ENCODE results near the gene ZBTB37.
"Not testable (repeated sequence)": the region's sequence is repeated elsewhere in the genome, so short reads cannot be mapped to it uniquely, and the experiment has no call there.

The ZBTB37 gene

DNA sequence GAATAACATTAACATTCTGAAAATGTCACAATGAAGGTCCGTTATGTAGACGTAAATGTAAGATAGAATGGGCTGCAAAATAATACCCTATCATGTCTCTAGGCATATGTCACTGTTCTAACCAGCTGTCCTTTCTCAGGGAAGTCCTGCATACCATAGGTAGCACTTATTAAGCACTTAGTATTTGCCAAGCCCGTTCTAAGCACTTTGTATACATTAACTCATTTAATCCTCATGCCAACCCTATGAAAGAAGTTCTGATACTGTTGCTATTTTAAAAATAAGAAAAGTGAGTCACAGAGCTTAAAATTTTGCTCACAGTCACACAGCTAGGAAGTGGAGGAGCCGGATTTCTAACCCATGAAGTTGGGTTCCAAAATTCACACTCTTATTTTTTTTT, 16.1 kb upstream of the ZBTB37 start:
- TF ChIP-seq ARNT (IDR thresholded peaks at IDR 0.05): no peak
- TF ChIP-seq, protein P1, sequence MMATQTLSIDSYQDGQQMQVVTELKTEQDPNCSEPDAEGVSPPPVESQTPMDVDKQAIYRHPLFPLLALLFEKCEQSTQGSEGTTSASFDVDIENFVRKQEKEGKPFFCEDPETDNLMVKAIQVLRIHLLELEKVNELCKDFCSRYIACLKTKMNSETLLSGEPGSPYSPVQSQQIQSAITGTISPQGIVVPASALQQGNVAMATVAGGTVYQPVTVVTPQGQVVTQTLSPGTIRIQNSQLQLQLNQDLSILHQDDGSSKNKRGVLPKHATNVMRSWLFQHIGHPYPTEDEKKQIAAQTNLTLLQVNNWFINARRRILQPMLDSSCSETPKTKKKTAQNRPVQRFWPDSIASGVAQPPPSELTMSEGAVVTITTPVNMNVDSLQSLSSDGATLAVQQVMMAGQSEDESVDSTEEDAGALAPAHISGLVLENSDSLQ (IDR thresholded peaks at IDR 0.05): no peak
- no peak for TF ChIP-seq L3MBTL2 (conservative IDR thresholded peaks at IDR 0.05)
- TF ChIP-seq LEF1 (IDR thresholded peaks at IDR 0.05; ENCODE audit: borderline replicate concordance): no peak
- no peak for TF ChIP-seq CTBP1 (IDR thresholded peaks at IDR 0.05; ENCODE audit: borderline replicate concordance)
- no peak for TF ChIP-seq FOXM1 (IDR thresholded peaks at IDR 0.05; ENCODE audit: borderline replicate concordance)
- TF ChIP-seq NFRKB (IDR thresholded peaks at IDR 0.05): no peak
- no peak for TF ChIP-seq SUZ12 (IDR thresholded peaks at IDR 0.05)
- no peak for TF ChIP-seq FOXA1 (IDR thresholded peaks at IDR 0.05)
- no peak for TF ChIP-seq HDGF (IDR thresholded peaks at IDR 0.05; ENCODE audit: borderline replicate concordance)
- no peak for TF ChIP-seq TARDBP (IDR thresholded peaks at IDR 0.05)
- no peak for TF ChIP-seq FOXK2 (IDR thresholded peaks at IDR 0.05)
- TF ChIP-seq ZNF384 (IDR thresholded peaks at IDR 0.05): no peak
- no peak for TF ChIP-seq SP1 (IDR thresholded peaks at IDR 0.05)
- TF ChIP-seq ELF4 (IDR thresholded peaks at IDR 0.05): no peak
- no peak for TF ChIP-seq BHLHE40 (IDR thresholded peaks at IDR 0.05; ENCODE audit: borderline replicate concordance)
- CTCF ChIA-PET: no interaction called here
- POLR2A ChIA-PET: interaction anchor here (0.8 to 2.0 kb wide), 4 partner anchors 10 to 28 kb away, joined by 3 to 12 read pairs (median 3); partner anchors contain the start of genes DARS2, GAS5 and ZBTB37
- DNase-seq (ENCODE audit: extremely low spot score): no peak

GRCh38 chr1:173853074-173853473, 15.1 kb upstream of the ZBTB37 start:
- no peak for DNase-seq (ENCODE audit: extremely low spot score)
- ChIA-PET CTCF (no interaction called here), POLR2A (interaction anchor here (2.0 kb wide), 1 partner anchor 15 kb away, joined by 8 read pairs; the partner anchor contains the start of genes GAS5 and ZBTB37)
- TF ChIP-seq TARDBP (IDR thresholded peaks at IDR 0.05): no peak
- TF ChIP-seq HDGF (IDR thresholded peaks at IDR 0.05; ENCODE audit: borderline replicate concordance): no peak
- TF ChIP-seq FOXA1 (IDR thresholded peaks at IDR 0.05): no peak
- no peak for TF ChIP-seq FOXM1 (IDR thresholded peaks at IDR 0.05; ENCODE audit: borderline replicate concordance)
- no peak for TF ChIP-seq ZNF384 (IDR thresholded peaks at IDR 0.05)
- TF ChIP-seq NFRKB (IDR thresholded peaks at IDR 0.05): no peak
- no peak for TF ChIP-seq L3MBTL2 (conservative IDR thresholded peaks at IDR 0.05)

GRCh38 chr1:173856014-173856413, 12.2 kb upstream of the ZBTB37 start:
- no peak for DNase-seq (ENCODE audit: extremely low spot score)
- ChIA-PET CTCF (no interaction called here), POLR2A (no interaction called here)
- TF ChIP-seq BHLHE40 (IDR thresholded peaks at IDR 0.05; ENCODE audit: borderline replicate concordance): no peak
- no peak for TF ChIP-seq ARNT (IDR thresholded peaks at IDR 0.05)
- no peak for TF ChIP-seq L3MBTL2 (conservative IDR thresholded peaks at IDR 0.05)
- TF ChIP-seq TARDBP (IDR thresholded peaks at IDR 0.05): no peak
- no peak for TF ChIP-seq SP1 (IDR thresholded peaks at IDR 0.05)
- TF ChIP-seq FOXA1 (IDR thresholded peaks at IDR 0.05): no peak
- no peak for TF ChIP-seq FOXM1 (IDR thresholded peaks at IDR 0.05; ENCODE audit: borderline replicate concordance)
- no peak for TF ChIP-seq FOXK2 (IDR thresholded peaks at IDR 0.05)
- TF ChIP-seq ZNF384 (IDR thresholded peaks at IDR 0.05): no peak
- no peak for TF ChIP-seq HDGF (IDR thresholded peaks at IDR 0.05; ENCODE audit: borderline replicate concordance)
- TF ChIP-seq, protein P1 (IDR thresholded peaks at IDR 0.05): no peak
- no peak for TF ChIP-seq CTBP1 (IDR thresholded peaks at IDR 0.05; ENCODE audit: borderline replicate concordance)
- no peak for TF ChIP-seq LEF1 (IDR thresholded peaks at IDR 0.05; ENCODE audit: borderline replicate concordance)

DNA sequence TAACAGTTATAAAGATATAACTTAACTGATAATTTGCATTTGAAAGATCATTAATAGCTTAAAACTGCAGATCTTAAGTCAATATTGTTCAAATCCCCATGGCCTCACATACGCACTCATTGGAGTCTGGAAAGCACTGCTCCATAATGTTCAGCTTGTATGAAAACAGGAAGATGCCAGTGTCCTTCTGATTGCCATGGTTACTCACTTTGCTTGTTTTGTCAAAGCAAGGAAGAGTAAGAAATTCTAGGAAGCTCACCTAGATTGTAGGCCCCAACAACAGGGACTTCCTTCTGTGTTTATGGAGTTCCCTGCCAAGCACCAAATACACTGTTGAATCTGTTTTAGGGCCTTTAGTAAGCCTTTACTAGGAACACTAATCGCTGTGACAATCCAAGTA, 11.3 kb upstream of the ZBTB37 start:
- POLR2A ChIA-PET: interaction anchor here (2.2 kb wide), 1 partner anchor 11 kb away, joined by 5 read pairs; the partner anchor contains the start of gene GAS5
- TF ChIP-seq CTBP1 (IDR thresholded peaks at IDR 0.05; ENCODE audit: borderline replicate concordance) (no peak), L3MBTL2 (conservative IDR thresholded peaks at IDR 0.05) (no peak)
- CTCF ChIA-PET: no interaction called here
- DNase-seq (ENCODE audit: extremely low spot score): no peak

DNA sequence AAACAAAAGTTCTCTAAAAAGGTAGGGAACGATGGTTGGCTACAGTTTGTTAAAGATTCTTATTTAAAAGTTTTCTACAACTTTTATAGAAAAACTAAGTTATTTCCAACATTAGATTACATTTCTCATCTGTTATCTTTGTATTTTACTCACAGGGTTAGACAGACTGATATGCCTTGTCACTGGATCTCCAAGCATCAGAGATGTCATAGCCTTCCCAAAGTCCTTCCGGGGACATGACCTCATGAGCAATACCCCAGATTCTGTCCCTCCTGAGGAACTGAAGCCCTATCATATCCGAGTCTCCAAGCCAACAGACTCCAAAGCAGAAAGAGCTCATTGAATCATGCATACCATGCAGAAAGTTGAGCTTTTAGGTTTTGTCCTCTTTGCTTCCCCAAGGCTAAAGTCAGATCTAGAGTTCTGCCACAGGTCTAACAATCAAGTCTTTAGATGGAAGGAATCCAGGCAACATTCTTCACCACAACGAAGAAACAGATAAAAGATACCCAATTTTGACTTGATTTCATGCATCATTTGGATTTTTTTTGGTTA, 10.7 kb upstream of the ZBTB37 start:
- ChIA-PET CTCF (no interaction called here), POLR2A (interaction anchor here (2.2 kb wide), 1 partner anchor 10 kb away, joined by 5 read pairs; the partner anchor contains the start of gene GAS5)
- DNase-seq (ENCODE audit: extremely low spot score): no peak
- TF ChIP-seq ELF4 (IDR thresholded peaks at IDR 0.05) (no peak), FOXK2 (IDR thresholded peaks at IDR 0.05) (no peak), TARDBP (IDR thresholded peaks at IDR 0.05) (no peak), HDGF (IDR thresholded peaks at IDR 0.05; ENCODE audit: borderline replicate concordance) (no peak), ZNF384 (IDR thresholded peaks at IDR 0.05) (no peak)

DNA sequence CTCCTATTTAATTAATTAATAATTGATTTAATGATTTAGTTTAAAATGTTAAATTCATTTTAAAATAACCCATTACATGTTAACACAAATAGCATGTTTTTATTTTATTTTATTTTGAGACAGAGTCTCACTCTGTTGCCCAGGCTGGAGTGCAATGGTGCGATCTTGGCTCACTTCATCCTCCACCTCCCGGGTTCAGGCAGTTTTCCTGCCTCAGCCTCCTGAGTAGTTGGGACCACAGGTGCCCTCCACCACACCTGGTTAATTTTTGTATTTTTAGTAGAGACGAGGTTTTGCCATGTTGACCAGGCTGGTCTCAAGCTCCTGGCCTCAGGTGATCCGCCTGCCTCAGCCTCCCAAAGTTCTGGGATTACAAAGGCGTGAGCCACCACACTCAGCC, 8.6 kb upstream of the ZBTB37 start:
- DNase-seq (ENCODE audit: extremely low spot score); CTCF ChIA-PET: not testable (repeated sequence)
- 0 out of 2 replicates have a peak, but pooled peaks have one; percentile 10 for TF ChIP-seq ELF4 (IDR thresholded peaks at IDR 0.05)
- POLR2A ChIA-PET: interaction anchor here (0.8 kb wide), 1 partner anchor 430 kb away, joined by 3 read pairs; no protein-coding TSS in a partner anchor

GRCh38 chr1:173860065-173860464, 8.1 kb upstream of the ZBTB37 start:
- POLR2A ChIA-PET: interaction anchor here (0.8 to 1.7 kb wide), 2 partner anchors 35 to 431 kb away, joined by 3 to 4 read pairs; no protein-coding TSS in a partner anchor

More at GRCh38 chr1:173860065-173860464, 8.1 kb upstream of the ZBTB37 start:
- CTCF ChIA-PET: no interaction called here
- TF ChIP-seq LEF1 (IDR thresholded peaks at IDR 0.05; ENCODE audit: borderline replicate concordance) (no peak), ELF4 (IDR thresholded peaks at IDR 0.05) (no peak), ZNF384 (IDR thresholded peaks at IDR 0.05) (no peak), NFRKB (IDR thresholded peaks at IDR 0.05) (no peak), FOXK2 (IDR thresholded peaks at IDR 0.05) (no peak)
- no peak for DNase-seq (ENCODE audit: extremely low spot score)

Measured in HEK293T (cell line).